Kidney epithelial cell (primary cell): ENCODE results near the gene TCF7L1. TPM values are rescaled to one million over a fixed set of nuclear protein-coding genes. Genes with fewer than 3 reads are reported as not detected.

Experiments used
- DNase-seq: peaks from one replicate; pipeline ENCODE4 v3.0.0-alpha.2; 2010; ENCODE audit warnings: low read depth
- H3K27me3 ChIP-seq: 2 replicates; pipeline ENCODE4 v1.6.0; 2011; ENCODE audit warnings: low read length; ENCODE audit not compliant: control insufficient read depth, insufficient read depth
- H3K36me3 ChIP-seq: 2 replicates; pipeline ENCODE4 v1.5.1; 2011; ENCODE audit warnings: low read length; ENCODE audit not compliant: control insufficient read depth, insufficient read depth
- H3K4me3 ChIP-seq: 2 replicates; pipeline ENCODE4 v1.5.1; 2011; ENCODE audit warnings: low read depth, mild to moderate bottlenecking, control low read depth, low read length
- total RNA-seq: library from RNA; depleted of rRNA; stranded (reverse); fragments of >200 nt; gene quantifications from 2 replicates; pipeline ENCODE4 v1.2.3, GENCODE V29; 2015
- TF ChIP-seq, protein P1 (sequence below): IDR thresholded peaks from 2 replicates; pipeline ENCODE4 v1.5.1; 2011; ENCODE audit warnings: mild to moderate bottlenecking, moderate library complexity, low read length, control low read depth, inconsistent platforms; ENCODE audit not compliant: insufficient read depth, poor library complexity, severe bottlenecking

The TCF7L1 gene
- total RNA-seq, 1 donor from 2014 or later = 4.3 TPM

DNA sequence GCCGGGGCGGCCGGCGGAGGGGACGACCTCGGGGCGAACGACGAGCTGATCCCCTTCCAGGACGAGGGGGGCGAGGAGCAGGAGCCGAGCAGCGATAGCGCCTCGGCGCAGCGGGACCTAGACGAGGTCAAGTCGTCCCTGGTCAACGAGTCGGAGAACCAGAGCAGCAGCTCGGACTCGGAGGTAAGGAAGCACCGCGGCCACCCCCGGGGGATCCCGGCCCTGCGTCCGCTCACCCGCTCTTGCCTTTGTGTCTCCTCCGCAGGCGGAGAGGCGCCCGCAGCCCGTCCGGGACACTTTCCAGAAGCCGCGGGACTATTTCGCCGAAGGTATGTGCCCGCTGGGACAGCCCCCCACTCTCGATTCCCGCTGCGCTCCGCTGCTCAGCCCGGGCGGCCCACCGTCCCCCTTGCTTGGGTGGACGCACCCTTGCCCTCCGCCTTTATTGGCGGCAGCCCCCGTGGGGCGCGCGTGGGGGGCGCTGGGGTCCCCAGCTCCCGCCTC, 611 bp downstream of the TCF7L1 start:
- Histone ChIP-seq H3K4me3 (peak overlapping the region; percentile 81), H3K36me3 (no peaks in the 10 kb centered on the region), H3K27me3 (peaks cover 9% of the 10 kb centered on the region)
- TF ChIP-seq, protein P1, sequence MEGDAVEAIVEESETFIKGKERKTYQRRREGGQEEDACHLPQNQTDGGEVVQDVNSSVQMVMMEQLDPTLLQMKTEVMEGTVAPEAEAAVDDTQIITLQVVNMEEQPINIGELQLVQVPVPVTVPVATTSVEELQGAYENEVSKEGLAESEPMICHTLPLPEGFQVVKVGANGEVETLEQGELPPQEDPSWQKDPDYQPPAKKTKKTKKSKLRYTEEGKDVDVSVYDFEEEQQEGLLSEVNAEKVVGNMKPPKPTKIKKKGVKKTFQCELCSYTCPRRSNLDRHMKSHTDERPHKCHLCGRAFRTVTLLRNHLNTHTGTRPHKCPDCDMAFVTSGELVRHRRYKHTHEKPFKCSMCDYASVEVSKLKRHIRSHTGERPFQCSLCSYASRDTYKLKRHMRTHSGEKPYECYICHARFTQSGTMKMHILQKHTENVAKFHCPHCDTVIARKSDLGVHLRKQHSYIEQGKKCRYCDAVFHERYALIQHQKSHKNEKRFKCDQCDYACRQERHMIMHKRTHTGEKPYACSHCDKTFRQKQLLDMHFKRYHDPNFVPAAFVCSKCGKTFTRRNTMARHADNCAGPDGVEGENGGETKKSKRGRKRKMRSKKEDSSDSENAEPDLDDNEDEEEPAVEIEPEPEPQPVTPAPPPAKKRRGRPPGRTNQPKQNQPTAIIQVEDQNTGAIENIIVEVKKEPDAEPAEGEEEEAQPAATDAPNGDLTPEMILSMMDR = no peak
- no peak for DNase-seq

DNA sequence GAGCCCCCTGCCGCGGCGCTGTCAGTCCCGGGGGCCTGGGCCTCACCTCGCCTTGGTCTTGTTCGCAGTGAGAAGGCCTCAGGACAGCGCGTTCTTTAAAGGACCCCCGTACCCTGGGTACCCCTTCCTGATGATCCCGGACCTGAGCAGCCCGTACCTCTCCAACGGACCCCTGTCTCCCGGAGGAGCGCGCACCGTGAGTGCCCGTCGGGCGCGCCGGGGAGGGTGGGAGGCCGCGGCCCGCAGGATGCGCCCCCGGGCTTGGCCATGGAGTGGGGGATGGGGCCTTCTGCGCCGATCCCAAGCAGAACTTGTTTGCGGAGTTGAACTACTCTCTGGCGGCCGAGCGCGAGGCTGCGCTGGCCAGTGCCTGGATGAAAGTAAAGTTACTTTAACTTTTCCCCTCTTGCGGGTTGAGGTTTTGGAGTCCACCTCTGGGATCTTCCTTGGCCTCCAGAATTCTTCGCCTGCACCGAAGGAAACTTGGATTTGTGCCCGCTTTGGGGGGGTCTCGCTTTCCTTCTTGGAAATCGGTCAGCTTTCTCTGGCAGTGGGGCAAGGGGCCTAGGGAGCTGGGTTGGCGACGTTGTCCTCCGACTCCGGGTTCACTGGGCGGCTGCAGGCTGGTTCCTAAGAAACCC, 1.2 kb downstream of the TCF7L1 start:
- Histone ChIP-seq H3K4me3 (peak overlapping the region; percentile 81), H3K27me3 (peaks cover 9% of the 10 kb centered on the region), H3K36me3 (no peaks in the 10 kb centered on the region)
- TF ChIP-seq, protein P1 = no peak
- no peak for DNase-seq

DNA sequence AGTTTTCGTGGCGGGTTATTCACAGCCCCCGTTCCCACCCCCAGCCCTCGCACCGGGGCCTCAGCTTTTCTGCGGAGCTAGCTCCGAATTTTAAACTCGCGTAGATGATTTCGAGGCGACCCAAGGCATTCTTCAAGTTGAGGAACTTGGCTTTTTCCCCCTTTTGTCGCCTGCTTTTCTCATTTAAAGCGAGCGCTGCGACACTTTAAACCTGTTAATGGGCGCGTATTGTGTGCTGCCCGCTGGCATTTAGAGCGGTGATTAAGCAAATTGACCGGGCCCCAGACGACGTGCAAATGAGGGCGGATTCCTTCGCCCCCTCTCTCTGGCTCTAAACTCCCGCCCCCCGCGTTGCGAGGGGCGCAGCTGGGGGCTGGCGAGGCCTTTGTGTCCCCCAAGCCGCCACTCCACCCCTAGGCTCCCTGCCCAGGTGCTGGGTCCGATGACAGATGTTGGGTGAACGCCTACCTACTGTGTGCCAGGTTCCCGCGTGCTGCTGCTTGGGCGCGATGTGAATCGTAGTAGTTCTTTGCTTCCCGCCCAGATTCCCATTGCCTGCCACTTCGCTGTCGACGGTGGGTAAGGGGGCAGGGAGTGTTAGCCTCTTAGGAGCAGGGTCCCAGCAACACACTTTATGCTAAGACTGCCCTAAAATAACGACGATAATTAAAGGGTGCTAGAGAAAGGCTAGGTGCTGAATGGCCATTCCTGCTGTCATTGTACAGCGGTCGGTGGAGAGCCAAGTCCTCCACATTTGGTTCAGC, 1.9 kb downstream of the TCF7L1 start:
- peaks cover 9% of the 10 kb centered on the region for H3K27me3 ChIP-seq
- H3K4me3 ChIP-seq = peak overlapping the region; percentile 81
- DNase-seq = no peak
- TF ChIP-seq, protein P1 = no peak
- H3K36me3 ChIP-seq = no peaks in the 10 kb centered on the region

DNA sequence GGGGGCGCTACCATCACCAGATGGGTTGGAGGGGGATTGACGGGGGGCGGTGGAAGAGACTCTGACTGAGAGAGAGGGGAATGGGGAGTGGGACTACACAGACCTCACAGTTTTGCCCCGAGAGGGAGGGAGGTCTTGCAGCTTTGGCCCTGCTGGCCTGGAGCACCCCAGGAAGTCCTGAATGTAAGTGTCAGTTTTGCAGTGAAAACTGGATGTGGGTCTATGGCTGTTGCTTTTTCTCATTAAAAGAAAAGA, 2.4 kb downstream of the TCF7L1 start:
- Histone ChIP-seq H3K27me3 (peaks cover 9% of the 10 kb centered on the region), H3K36me3 (no peaks in the 10 kb centered on the region), H3K4me3 (no peak overlapping the region)
- DNase-seq = no peak
- TF ChIP-seq, protein P1 = no peak

DNA sequence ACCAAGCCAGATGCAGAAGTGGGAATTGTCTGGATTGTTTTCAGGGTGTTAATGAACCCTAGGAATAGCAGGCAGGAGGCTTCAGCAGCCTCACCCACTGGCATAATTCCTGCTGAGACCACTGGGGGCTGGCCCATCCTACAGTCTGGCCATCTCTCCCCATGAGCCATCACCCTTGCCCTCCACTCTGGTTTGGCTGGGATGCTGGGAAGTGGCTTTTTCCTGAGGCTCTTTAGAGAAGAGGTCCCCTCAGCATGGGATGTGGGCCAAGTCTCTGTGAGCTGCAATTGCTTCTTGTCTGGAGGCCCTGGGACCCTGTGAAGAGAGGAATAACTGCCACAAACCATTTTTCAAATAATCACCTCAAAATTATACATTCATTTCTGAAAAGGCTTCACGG, 4.0 kb downstream of the TCF7L1 start:
- no peak for DNase-seq
- peaks cover 9% of the 10 kb centered on the region for H3K27me3 ChIP-seq
- H3K4me3 ChIP-seq = no peak overlapping the region
- H3K36me3 ChIP-seq = peaks cover 1% of the 10 kb centered on the region
- TF ChIP-seq, protein P1 = no peak
